Activated CD8-positive, alpha-beta memory T cell treated with anti-CD3 and anti-CD28 coated beads, Interleukin-2, amount 10 ng/mL, durations not matched to agents 7 days and 5 days (primary cell): ENCODE results near the gene FKBP9. TPM values are rescaled to one million over a fixed set of nuclear protein-coding genes. Genes with fewer than 3 reads are reported as not detected.

Experiments used
- total RNA-seq, 2 experiments: library from RNA; stranded (reverse); gene quantifications; one replicate each; pipeline ENCODE4 v1.2.3, GENCODE V29; 2021

The FKBP9 gene
- total RNA-seq, 2 experiments from 2014 or later, result 0.53 to 1.5 TPM

Other genes starting within 250 kb of the FKBP9 start
- gene KBTBD2, start 65.7 kb upstream of the FKBP9 start, total RNA-seq, result 10 to 100 TPM; 30.3 to 38.5 TPM
- gene NT5C3A, start 105.3 kb downstream of the FKBP9 start, total RNA-seq, result 10 to 100 TPM; 52.7 to 81.4 TPM
- gene RP9, start 152.0 kb downstream of the FKBP9 start, total RNA-seq, result 10 to 100 TPM; 11.3 to 11.5 TPM
- 10 to 100 TPM in 1 of 2 experiments, 1 to 10 TPM in 1; 9.8 to 10.2 TPM for gene BBS9, start 172.1 kb downstream of the FKBP9 start, total RNA-seq